Neural cell (in vitro differentiated cells): ENCODE measurements around the gene TEX38. TPM values are rescaled to one million over a fixed set of nuclear protein-coding genes. Genes with fewer than 3 reads are reported as not detected.

ENCODE experiments used
- H2AFZ ChIP-seq: fragments of 200-600, 300-800 bp; sonication (generic), shearing (Covaris generic); 2 replicates; pipeline ENCODE4 v1.6.0; 2014; ENCODE audit warnings: low read depth, mild to moderate bottlenecking, antibody characterized with exemption, low read length, moderate library complexity
- H3F3A ChIP-seq: fragments of 200-600 bp; shearing (Covaris generic); 2 replicates; pipeline ENCODE4 v1.6.1; 2016; ENCODE audit warnings: mild to moderate bottlenecking, moderate library complexity, mixed read lengths, antibody characterized with exemption, low read length; ENCODE audit not compliant: insufficient read depth, poor library complexity, severe bottlenecking
- H3K27ac ChIP-seq: fragments of 200-600, 300-800 bp; sonication (generic), shearing (Covaris generic); 2 replicates; pipeline ENCODE4 v1.5.1; 2014; ENCODE audit warnings: mild to moderate bottlenecking, low read length, moderate library complexity
- H3K27me3 ChIP-seq: fragments of 300-800, 200-600 bp; sonication (generic), shearing (Covaris generic); 2 replicates; pipeline ENCODE4 v1.6.0; 2014; ENCODE audit warnings: mild to moderate bottlenecking, low read depth, low read length, moderate library complexity; ENCODE audit not compliant: insufficient read depth
- H3K36me3 ChIP-seq: fragments of 300-800, 200-600 bp; sonication (generic), shearing (Covaris generic); 2 replicates; pipeline ENCODE4 v1.5.1; 2014; ENCODE audit warnings: mild to moderate bottlenecking, antibody characterized with exemption, low read length, moderate library complexity; ENCODE audit not compliant: insufficient read depth
- H3K4me2 ChIP-seq: fragments of 300-800, 200-600 bp; sonication (generic), shearing (Covaris generic); 2 replicates; pipeline ENCODE4 v1.6.0; 2014; ENCODE audit warnings: mild to moderate bottlenecking, low read length
- H3K4me3 ChIP-seq: fragments of 300-800, 200-600 bp; sonication (generic), shearing (Covaris generic); 2 replicates; pipeline ENCODE4 v1.5.1; 2014; ENCODE audit warnings: mild to moderate bottlenecking, low read length, moderate library complexity
- H3K79me2 ChIP-seq: fragments of 200-600 bp; shearing (Covaris generic); replicated peaks from 2 replicates; pipeline ENCODE4 v1.6.0; 2014; ENCODE audit warnings: mild to moderate bottlenecking, low read length, moderate library complexity; ENCODE audit not compliant: insufficient read depth
- H3K9ac ChIP-seq: fragments of 300-800, 200-600 bp; sonication (generic), shearing (Covaris generic); 2 replicates; pipeline ENCODE4 v1.6.1; 2016; ENCODE audit warnings: mild to moderate bottlenecking, low read length, mixed read lengths
- H3K9me2 ChIP-seq: fragments of 200-600 bp; shearing (Covaris generic); 2 replicates; pipeline ENCODE4 v1.6.1; 2016; ENCODE audit warnings: mild to moderate bottlenecking, low read length, mixed read lengths; ENCODE audit not compliant: insufficient read depth
- H3K9me3 ChIP-seq: fragments of 200-600, 300-800 bp; sonication (generic), shearing (Covaris generic); 2 replicates; pipeline ENCODE4 v1.6.1; 2016; ENCODE audit warnings: mild to moderate bottlenecking, mixed run types, low read length, moderate library complexity, mixed read lengths
- H4K20me1 ChIP-seq: fragments of 200-600 bp; shearing (Covaris generic); 2 replicates; pipeline ENCODE4 v1.6.1; 2016; ENCODE audit warnings: mild to moderate bottlenecking, mixed run types; ENCODE audit not compliant: insufficient read depth
- EP300 ChIP-seq: fragments of 450-650 bp; conservative IDR thresholded peaks from 2 replicates; pipeline ENCODE4 v1.6.1; 2014; ENCODE audit warnings: antibody characterized with exemption, mild to moderate bottlenecking, moderate library complexity; ENCODE audit not compliant: poor library complexity, severe bottlenecking
- EZH2 ChIP-seq: fragments of 200-600, 300-800 bp; shearing (Covaris generic), sonication (generic); IDR thresholded peaks from 2 replicates; pipeline ENCODE4 v1.6.1; 2014; ENCODE audit warnings: antibody characterized with exemption, low read length, borderline replicate concordance, mild to moderate bottlenecking; ENCODE audit not compliant: insufficient read depth, poor library complexity, severe bottlenecking
- MXI1 ChIP-seq: fragments of 450-650 bp; conservative IDR thresholded peaks from 2 replicates; pipeline ENCODE4 v1.6.1; 2014; ENCODE audit warnings: antibody characterized with exemption, mild to moderate bottlenecking; ENCODE audit not compliant: poor library complexity, severe bottlenecking
- POLR2AphosphoS5 ChIP-seq: IDR thresholded peaks from 2 replicates; pipeline ENCODE4 v1.6.1; 2012
- RAD21 ChIP-seq: fragments of 450-650 bp; conservative IDR thresholded peaks from 2 replicates; pipeline ENCODE4 v1.6.1; 2014; ENCODE audit warnings: antibody characterized with exemption, mild to moderate bottlenecking, moderate library complexity
- SMC3 ChIP-seq: fragments of 450-650 bp; conservative IDR thresholded peaks from 2 replicates; pipeline ENCODE4 v1.6.1; 2014; ENCODE audit warnings: antibody characterized with exemption, mild to moderate bottlenecking, moderate library complexity; ENCODE audit not compliant: poor library complexity
- TAF1 ChIP-seq: IDR thresholded peaks from 2 replicates; pipeline ENCODE4 v1.6.1; 2012; ENCODE audit warnings: low read depth
- polyA plus RNA-seq: library from polyadenylated mRNA; depleted of rRNA; stranded (reverse); fragments of >200 nt; gene quantifications from 2 replicates; pipeline ENCODE4 v1.2.3, GENCODE V29; 2014
- TF ChIP-seq, protein P1 (sequence below): fragments of 450-650 bp; IDR thresholded peaks from 2 replicates; pipeline ENCODE4 v1.5.1; 2014; ENCODE audit warnings: antibody characterized with exemption, mild to moderate bottlenecking, moderate library complexity; ENCODE audit not compliant: poor library complexity, severe bottlenecking
- TF ChIP-seq, protein P2 (sequence below): IDR thresholded peaks from 2 replicates; pipeline ENCODE4 v1.6.1; 2012; ENCODE audit warnings: borderline replicate concordance

The TEX38 gene
- polyA plus RNA-seq, 1 donor from 2014 or later, result not detected

DNA sequence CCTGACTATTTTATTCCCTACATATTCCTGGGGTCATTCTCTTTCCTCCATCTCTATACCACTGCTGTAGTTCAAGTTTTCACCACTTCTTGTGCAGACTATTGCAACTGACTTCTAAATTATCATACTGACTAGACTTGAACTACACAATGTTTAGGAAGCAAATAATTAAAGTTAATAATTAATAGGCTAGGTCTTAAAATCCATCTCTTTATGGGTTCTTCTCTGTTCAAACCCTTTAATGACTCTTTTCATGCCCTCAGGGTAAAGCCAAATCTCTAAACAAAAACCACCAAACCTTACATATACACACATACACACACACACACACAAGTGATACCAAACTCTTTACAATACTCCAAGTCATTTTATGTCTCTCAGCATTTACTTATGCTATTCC, 32.7 kb upstream of the TEX38 start:
- no peaks in the 10 kb centered on the region for H3K79me2 ChIP-seq
- no peaks in the 10 kb centered on the region for H3F3A ChIP-seq
- H3K9ac ChIP-seq, result no peak overlapping the region
- TF ChIP-seq SMC3 (no peak), EP300 (no peak), MXI1 (no peak), EZH2 (no peak), RAD21 (no peak), POLR2AphosphoS5 (no peak), TAF1 (no peak)
- TF ChIP-seq, protein P1, sequence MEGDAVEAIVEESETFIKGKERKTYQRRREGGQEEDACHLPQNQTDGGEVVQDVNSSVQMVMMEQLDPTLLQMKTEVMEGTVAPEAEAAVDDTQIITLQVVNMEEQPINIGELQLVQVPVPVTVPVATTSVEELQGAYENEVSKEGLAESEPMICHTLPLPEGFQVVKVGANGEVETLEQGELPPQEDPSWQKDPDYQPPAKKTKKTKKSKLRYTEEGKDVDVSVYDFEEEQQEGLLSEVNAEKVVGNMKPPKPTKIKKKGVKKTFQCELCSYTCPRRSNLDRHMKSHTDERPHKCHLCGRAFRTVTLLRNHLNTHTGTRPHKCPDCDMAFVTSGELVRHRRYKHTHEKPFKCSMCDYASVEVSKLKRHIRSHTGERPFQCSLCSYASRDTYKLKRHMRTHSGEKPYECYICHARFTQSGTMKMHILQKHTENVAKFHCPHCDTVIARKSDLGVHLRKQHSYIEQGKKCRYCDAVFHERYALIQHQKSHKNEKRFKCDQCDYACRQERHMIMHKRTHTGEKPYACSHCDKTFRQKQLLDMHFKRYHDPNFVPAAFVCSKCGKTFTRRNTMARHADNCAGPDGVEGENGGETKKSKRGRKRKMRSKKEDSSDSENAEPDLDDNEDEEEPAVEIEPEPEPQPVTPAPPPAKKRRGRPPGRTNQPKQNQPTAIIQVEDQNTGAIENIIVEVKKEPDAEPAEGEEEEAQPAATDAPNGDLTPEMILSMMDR, result no peak
- TF ChIP-seq, protein P2, sequence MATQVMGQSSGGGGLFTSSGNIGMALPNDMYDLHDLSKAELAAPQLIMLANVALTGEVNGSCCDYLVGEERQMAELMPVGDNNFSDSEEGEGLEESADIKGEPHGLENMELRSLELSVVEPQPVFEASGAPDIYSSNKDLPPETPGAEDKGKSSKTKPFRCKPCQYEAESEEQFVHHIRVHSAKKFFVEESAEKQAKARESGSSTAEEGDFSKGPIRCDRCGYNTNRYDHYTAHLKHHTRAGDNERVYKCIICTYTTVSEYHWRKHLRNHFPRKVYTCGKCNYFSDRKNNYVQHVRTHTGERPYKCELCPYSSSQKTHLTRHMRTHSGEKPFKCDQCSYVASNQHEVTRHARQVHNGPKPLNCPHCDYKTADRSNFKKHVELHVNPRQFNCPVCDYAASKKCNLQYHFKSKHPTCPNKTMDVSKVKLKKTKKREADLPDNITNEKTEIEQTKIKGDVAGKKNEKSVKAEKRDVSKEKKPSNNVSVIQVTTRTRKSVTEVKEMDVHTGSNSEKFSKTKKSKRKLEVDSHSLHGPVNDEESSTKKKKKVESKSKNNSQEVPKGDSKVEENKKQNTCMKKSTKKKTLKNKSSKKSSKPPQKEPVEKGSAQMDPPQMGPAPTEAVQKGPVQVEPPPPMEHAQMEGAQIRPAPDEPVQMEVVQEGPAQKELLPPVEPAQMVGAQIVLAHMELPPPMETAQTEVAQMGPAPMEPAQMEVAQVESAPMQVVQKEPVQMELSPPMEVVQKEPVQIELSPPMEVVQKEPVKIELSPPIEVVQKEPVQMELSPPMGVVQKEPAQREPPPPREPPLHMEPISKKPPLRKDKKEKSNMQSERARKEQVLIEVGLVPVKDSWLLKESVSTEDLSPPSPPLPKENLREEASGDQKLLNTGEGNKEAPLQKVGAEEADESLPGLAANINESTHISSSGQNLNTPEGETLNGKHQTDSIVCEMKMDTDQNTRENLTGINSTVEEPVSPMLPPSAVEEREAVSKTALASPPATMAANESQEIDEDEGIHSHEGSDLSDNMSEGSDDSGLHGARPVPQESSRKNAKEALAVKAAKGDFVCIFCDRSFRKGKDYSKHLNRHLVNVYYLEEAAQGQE, result no peak
- no peak overlapping the region for H3K27ac ChIP-seq
- H3K27me3 ChIP-seq, result no peaks in the 10 kb centered on the region
- no peak overlapping the region for H3K4me2 ChIP-seq
- no peaks in the 10 kb centered on the region for H3K9me2 ChIP-seq
- H3K36me3 ChIP-seq, result peaks cover 8% of the 10 kb centered on the region
- no peaks in the 10 kb centered on the region for H3K9me3 ChIP-seq
- H4K20me1 ChIP-seq, result no peaks in the 10 kb centered on the region
- no peak overlapping the region for H3K4me3 ChIP-seq
- H2AFZ ChIP-seq, result no peak overlapping the region

DNA sequence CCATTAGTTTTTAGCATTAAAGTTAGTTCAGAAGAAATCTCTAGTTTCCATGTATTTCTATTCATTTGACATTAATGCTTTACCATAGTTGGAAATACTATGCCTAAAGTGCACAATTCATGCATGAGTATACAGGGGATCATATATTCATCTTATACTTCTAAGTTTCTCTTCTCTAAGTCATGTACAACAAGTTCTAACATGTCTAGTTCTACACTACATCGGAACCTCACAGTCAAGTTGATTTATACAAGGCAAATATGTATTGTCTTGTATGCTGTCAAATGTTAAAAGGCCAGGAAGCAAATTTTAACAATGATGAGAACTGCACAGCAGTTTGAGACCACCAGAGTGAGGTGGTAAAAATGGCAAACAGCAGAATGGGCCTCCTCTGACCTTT, 32.1 kb upstream of the TEX38 start:
- Histone ChIP-seq H3F3A (no peaks in the 10 kb centered on the region), H3K4me3 (no peak overlapping the region), H3K9me3 (no peaks in the 10 kb centered on the region), H3K9me2 (no peaks in the 10 kb centered on the region), H3K27ac (no peak overlapping the region), H3K36me3 (peaks cover 8% of the 10 kb centered on the region), H2AFZ (no peak overlapping the region), H3K79me2 (no peaks in the 10 kb centered on the region), H3K27me3 (no peaks in the 10 kb centered on the region), H3K4me2 (no peak overlapping the region), H4K20me1 (no peaks in the 10 kb centered on the region), H3K9ac (no peak overlapping the region)
- TF ChIP-seq, protein P2, result no peak
- TF ChIP-seq POLR2AphosphoS5 (no peak), RAD21 (no peak), SMC3 (no peak), EZH2 (no peak), EP300 (no peak), MXI1 (no peak), TAF1 (no peak)
- TF ChIP-seq, protein P1, result no peak
